Amygdala (tissue), 56 donors: ENCODE measurements around the gene RNF207.
"Not testable (repeated sequence)": the region's sequence is repeated elsewhere in the genome, so short reads cannot be mapped to it uniquely, and the experiment has no call there.

Experiments used
- DNase-seq, 56 donors: peaks; one replicate each; lab custom pipeline; 2025; lab: John Stamatoyannopoulos, UW

The RNF207 gene

GRCh38 chr1:6198646-6199297, 7.1 kb upstream of the RNF207 start:
- DNase-seq: peak in 1 of 56 donors; percentile 42

- peak; percentile 57 to 99 (median 95) for DNase-seq
Measured at GRCh38 chr1:6199298-6200187, 6.4 kb upstream of the RNF207 start, which contains the start of gene RPL22. Gene RPL22, minus strand, starts transcription at chr1:6199595. Its CDS starts 22 bp downstream, at chr1:6199573.

- DNase-seq: no peak
Measured at GRCh38 chr1:6200188-6200809, 5.6 kb upstream of the RNF207 start.

GRCh38 chr1:6202256-6202655, 3.7 kb upstream of the RNF207 start:
- DNase-seq: no peak

- DNase-seq: no peak
Measured at GRCh38 chr1:6206520-6206855, 569 bp downstream of the RNF207 start.

- no peak for DNase-seq
Measured at GRCh38 chr1:6207075-6207885, 1.4 kb downstream of the RNF207 start.

- no peak for DNase-seq
Measured at GRCh38 chr1:6207921-6208320, 2.0 kb downstream of the RNF207 start.

GRCh38 chr1:6208723-6209660, 3.1 kb downstream of the RNF207 start:
- DNase-seq: peak in 25 of 56 donors; percentile 15 to 60 (median 36)

- no peak for DNase-seq
Measured at GRCh38 chr1:6209661-6210580, 4.0 kb downstream of the RNF207 start.

GRCh38 chr1:6210591-6211355, 4.9 kb downstream of the RNF207 start:
- no peak for DNase-seq

GRCh38 chr1:6211731-6212130, 5.8 kb downstream of the RNF207 start:
- no peak for DNase-seq

- no peak for DNase-seq
Measured at GRCh38 chr1:6212193-6212959, 6.5 kb downstream of the RNF207 start.

- no peak for DNase-seq
Measured at GRCh38 chr1:6218375-6219164, 12.7 kb downstream of the RNF207 start.

GRCh38 chr1:6219641-6220040, 13.7 kb downstream of the RNF207 start:
- not testable (repeated sequence) for DNase-seq

GRCh38 chr1:6220236-6220635, 14.3 kb downstream of the RNF207 start:
- DNase-seq: no peak

- DNase-seq: no peak
Measured at GRCh38 chr1:6221210-6221784, 15.4 kb downstream of the RNF207 start.
